ENCODE results near the gene BAK1.
A peak's percentile ranks its signal among the peaks of the same experiment; 100 is the strongest.
"Not testable (repeated sequence)": the region's sequence is repeated elsewhere in the genome, so short reads cannot be mapped to it uniquely, and the experiment has no call there.

BAK1 gene

GRCh38 chr6:33607784-33608161 lies 27.7 kb upstream of the BAK1 start:
- no peak for DNase-seq (ENCODE audit: low spot score)

- no peak for DNase-seq (ENCODE audit: low spot score)
These were observed 27.2 kb upstream of the BAK1 start for GRCh38 chr6:33607126-33607783.

- no peak for DNase-seq (ENCODE audit: low spot score)
These were observed 26.6 kb upstream of the BAK1 start for GRCh38 chr6:33606642-33607041.

- no peak for DNase-seq (ENCODE audit: low spot score)
These were observed 25.1 kb upstream of the BAK1 start for GRCh38 chr6:33604941-33605854.

GRCh38 chr6:33602180-33602579 lies 22.1 kb upstream of the BAK1 start:
- no peak for DNase-seq (ENCODE audit: low spot score)

- DNase-seq (ENCODE audit: low spot score): no peak
These were observed 20.7 kb upstream of the BAK1 start for GRCh38 chr6:33600761-33601160.

GRCh38 chr6:33599413-33599938 lies 19.4 kb upstream of the BAK1 start:
- DNase-seq (ENCODE audit: low spot score): no peak

- DNase-seq (ENCODE audit: low spot score): no peak
These were observed 17.7 kb upstream of the BAK1 start for GRCh38 chr6:33597551-33598322.

GRCh38 chr6:33596894-33597293 lies 16.8 kb upstream of the BAK1 start:
- DNase-seq (ENCODE audit: low spot score): not testable (repeated sequence)

- DNase-seq (ENCODE audit: low spot score): no peak
These were observed 15.1 kb upstream of the BAK1 start for GRCh38 chr6:33595001-33595846.

- DNase-seq (ENCODE audit: low spot score): no peak
These were observed 13.3 kb upstream of the BAK1 start for GRCh38 chr6:33593414-33593727.

- DNase-seq (ENCODE audit: low spot score): no peak
These were observed 12.7 kb upstream of the BAK1 start for GRCh38 chr6:33592595-33593413.

GRCh38 chr6:33592280-33592594 lies 12.2 kb upstream of the BAK1 start:
- DNase-seq (ENCODE audit: low spot score): no peak

GRCh38 chr6:33591424-33592032 lies 11.5 kb upstream of the BAK1 start:
- no peak for DNase-seq (ENCODE audit: low spot score)

- peak; percentile 53 for DNase-seq (ENCODE audit: low spot score)
These were observed 10.6 kb upstream of the BAK1 start for GRCh38 chr6:33590531-33591198.

GRCh38 chr6:33589731-33590530 lies 9.9 kb upstream of the BAK1 start:
- DNase-seq (ENCODE audit: low spot score): peak; percentile 58

GRCh38 chr6:33589392-33589730 lies 9.3 kb upstream of the BAK1 start:
- no peak for DNase-seq (ENCODE audit: low spot score)

- no peak for DNase-seq (ENCODE audit: low spot score)
These were observed 8.8 kb upstream of the BAK1 start for GRCh38 chr6:33588894-33589293.

- DNase-seq (ENCODE audit: low spot score): no peak
These were observed 7.5 kb upstream of the BAK1 start for GRCh38 chr6:33587529-33587928.
